Keratinocyte (primary cell): Measurements from ENCODE around the gene KRTAP2-3. TPM values are rescaled to one million over a fixed set of nuclear protein-coding genes. Genes with fewer than 3 reads are reported as not detected.
A peak's percentile ranks its signal among the peaks of the same experiment; 100 is the strongest.
"Not testable (repeated sequence)": the region's sequence is repeated elsewhere in the genome, so short reads cannot be mapped to it uniquely, and the experiment has no call there.

ENCODE experiments used
- DNase-seq: peaks from one replicate; pipeline ENCODE4 v3.0.0-alpha.2; 2011; ENCODE audit warnings: low read depth, missing footprints, low spot score
- FAIRE-seq: peaks from 2 replicates; lab custom pipeline; 2011; peaks lifted over from hg19 to GRCh38; lab: Jason Lieb, UNC
- H2AFZ ChIP-seq: 2 replicates; pipeline ENCODE4 v1.6.0; 2012; ENCODE audit warnings: low read length, control low read depth, inconsistent platforms; ENCODE audit not compliant: control insufficient read depth
- H3K27ac ChIP-seq: 2 replicates; pipeline ENCODE4 v1.5.1; 2011; ENCODE audit warnings: low read length; ENCODE audit not compliant: control insufficient read depth, insufficient read depth
- H3K27me3 ChIP-seq: 3 replicates; pipeline ENCODE4 v1.6.0; 2011; ENCODE audit warnings: low read length; ENCODE audit not compliant: control insufficient read depth, insufficient read depth; ENCODE audit errors: extremely low read depth
- H3K36me3 ChIP-seq, 2 experiments: 2 replicates in 1 of 2; 3 replicates in 1 of 2; pipeline ENCODE4 v1.5.1; 2011; ENCODE audit warnings: low read length in 2 of 2, mild to moderate bottlenecking in 1 of 2; ENCODE audit not compliant: control insufficient read depth in 2 of 2, insufficient read depth in 2 of 2; ENCODE audit errors: extremely low read depth in 1 of 2
- H3K4me1 ChIP-seq: 3 replicates; pipeline ENCODE4 v1.5.1; 2011; ENCODE audit warnings: low read length; ENCODE audit not compliant: control insufficient read depth, insufficient read depth; ENCODE audit errors: extremely low read depth
- H3K4me2 ChIP-seq: 3 replicates; pipeline ENCODE4 v1.6.0; 2011; ENCODE audit warnings: low read depth, low read length; ENCODE audit not compliant: control insufficient read depth, insufficient read depth; ENCODE audit errors: extremely low read depth
- H3K4me3 ChIP-seq, 3 experiments: fragments of 200-600 bp in 1 of 3; sonication (generic) in 1 of 3; 2 replicates in 2 of 3; 3 replicates in 1 of 3; pipeline ENCODE4 v1.5.1; 2011 to 2016; ENCODE audit warnings: low read length in 3 of 3, mild to moderate bottlenecking in 3 of 3, control low read depth in 2 of 3, inconsistent platforms in 1 of 3, low read depth in 1 of 3, mixed read lengths in 1 of 3, mixed run types in 1 of 3, moderate library complexity in 1 of 3; ENCODE audit not compliant: control insufficient read depth in 2 of 3, insufficient read depth in 2 of 3; ENCODE audit errors: extremely low read depth in 1 of 3
- H3K79me2 ChIP-seq: 2 replicates; pipeline ENCODE4 v1.6.0; 2012; ENCODE audit warnings: low read length; ENCODE audit not compliant: control insufficient read depth, insufficient read depth
- H3K9ac ChIP-seq: 3 replicates; pipeline ENCODE4 v1.6.0; 2011; ENCODE audit warnings: low read length; ENCODE audit not compliant: control insufficient read depth, insufficient read depth; ENCODE audit errors: extremely low read depth
- H3K9me1 ChIP-seq: 3 replicates; pipeline ENCODE4 v1.6.0; 2011; ENCODE audit warnings: low read length; ENCODE audit not compliant: control insufficient read depth, insufficient read depth; ENCODE audit errors: extremely low read depth
- H3K9me3 ChIP-seq: 2 replicates; pipeline ENCODE4 v1.5.1; 2012; ENCODE audit warnings: low read depth, low read length; ENCODE audit not compliant: control insufficient read depth
- H4K20me1 ChIP-seq: 3 replicates; pipeline ENCODE4 v1.6.0; 2011; ENCODE audit warnings: low read length; ENCODE audit not compliant: control insufficient read depth, insufficient read depth; ENCODE audit errors: extremely low read depth
- CTCF ChIP-seq, 3 experiments: IDR thresholded peaks in 1 of 3; conservative IDR thresholded peaks in 1 of 3; optimal IDR thresholded peaks in 1 of 3; 2 replicates in 2 of 3; 3 replicates in 1 of 3; pipeline versions ENCODE3 to v1.5.1; 2011; ENCODE audit warnings: low read length in 3 of 3, mild to moderate bottlenecking in 3 of 3, moderate library complexity in 2 of 3, control low read depth in 1 of 3, inconsistent platforms in 1 of 3; ENCODE audit not compliant: insufficient read depth in 2 of 3; ENCODE audit errors: extremely low read depth in 1 of 3
- EZH2 ChIP-seq: IDR thresholded peaks from one replicate; pipeline ENCODE4 v1.6.1; 2012; ENCODE audit warnings: inconsistent platforms, mild to moderate bottlenecking, low read length, moderate library complexity
- dilution Hi-C: fragments of 300-500 bp; cut with MboI; formaldehyde crosslinking; loops from one replicate; pipeline ENCODE4 v1.7.0; 2020; ENCODE audit warnings: low sequenced_read_pairs; ENCODE audit not compliant: extremely low pct_ligation_motif_present
- polyA plus RNA-seq, 5 experiments: library from polyadenylated mRNA; depleted of rRNA in 3 of 5; stranded (reverse) in 3 of 5; stranded (forward) in 1 of 5; unstranded in 1 of 5; fragments of >200 nt; gene quantifications; 1 replicate in 1 of 5; 2 replicates in 3 of 5; 3 replicates in 1 of 5; pipeline versions ENCODE4 v1.2.1 to v1.2.3, GENCODE V29; 2011 to 2012; ENCODE audit warnings: missing spikeins in 2 of 5, low read depth in 1 of 5, low replicate concordance in 1 of 5

Gene KRTAP2-3
- polyA plus RNA-seq, 1 donor (not counting 4 experiments of a cell fraction or from before 2014, with no cell fraction given): 8.4 TPM

- Histone ChIP-seq H3K27me3 (no peaks in the 10 kb centered on the region), H3K36me3 (no peaks in the 10 kb centered on the region), H2AFZ (no peak overlapping the region), H3K4me2 (no peak overlapping the region), H3K9me3 (no peaks in the 10 kb centered on the region), H3K4me1 (peaks cover 44% of the 10 kb centered on the region), H3K9me1 (no peaks in the 10 kb centered on the region), H3K4me3 (no peak overlapping the region), H3K27ac (peak overlapping the region; percentile 3), H3K9ac (no peak overlapping the region), H3K79me2 (no peaks in the 10 kb centered on the region), H4K20me1 (no peaks in the 10 kb centered on the region)
- FAIRE-seq: peak; percentile 57
- dilution Hi-C loops: no loop called here
- DNase-seq: no peak
- TF ChIP-seq CTCF (optimal IDR thresholded peaks at IDR 0.05 in 1 of 3, IDR thresholded peaks at IDR 0.05 in 1 of 3, conservative IDR thresholded peaks at IDR 0.05 in 1 of 3; ENCODE audit: extremely low read depth in 1 of 3, insufficient read depth in 2 of 3, low read length in 3 of 3) (no peak), EZH2 (no peak)
Measured at GRCh38 chr17:41061964-41062363, 2.0 kb upstream of the KRTAP2-3 start.

GRCh38 chr17:41059276-41060051 is 450 bp downstream of the KRTAP2-3 start:
- H3K27ac ChIP-seq: peak overlapping the region; percentile 51
- H3K4me2 ChIP-seq, H3K9me1 ChIP-seq, H3K36me3 ChIP-seq, H3K79me2 ChIP-seq, H3K4me3 ChIP-seq, dilution Hi-C loops, H3K9ac ChIP-seq, DNase-seq, H4K20me1 ChIP-seq, H3K9me3 ChIP-seq, H3K27me3 ChIP-seq, H2AFZ ChIP-seq: not testable (repeated sequence)
- FAIRE-seq: peak; percentile 43
- H3K4me1 ChIP-seq: peaks cover 32% of the 10 kb centered on the region
